Stimulated activated CD8-positive, alpha-beta memory T cell treated with anti-CD3 and anti-CD28 coated beads, Interleukin-4, amount 100 ng/mL, for 24 hours (primary cell): Measurements from ENCODE around the gene SLC1A4.
"Not testable (repeated sequence)": the region's sequence is repeated elsewhere in the genome, so short reads cannot be mapped to it uniquely, and the experiment has no call there.

Source experiments
- DNase-seq: peaks from one replicate; pipeline ENCODE4 v3.0.0-alpha.2; 2020; ENCODE audit warnings: low read depth

Gene SLC1A4

DNA sequence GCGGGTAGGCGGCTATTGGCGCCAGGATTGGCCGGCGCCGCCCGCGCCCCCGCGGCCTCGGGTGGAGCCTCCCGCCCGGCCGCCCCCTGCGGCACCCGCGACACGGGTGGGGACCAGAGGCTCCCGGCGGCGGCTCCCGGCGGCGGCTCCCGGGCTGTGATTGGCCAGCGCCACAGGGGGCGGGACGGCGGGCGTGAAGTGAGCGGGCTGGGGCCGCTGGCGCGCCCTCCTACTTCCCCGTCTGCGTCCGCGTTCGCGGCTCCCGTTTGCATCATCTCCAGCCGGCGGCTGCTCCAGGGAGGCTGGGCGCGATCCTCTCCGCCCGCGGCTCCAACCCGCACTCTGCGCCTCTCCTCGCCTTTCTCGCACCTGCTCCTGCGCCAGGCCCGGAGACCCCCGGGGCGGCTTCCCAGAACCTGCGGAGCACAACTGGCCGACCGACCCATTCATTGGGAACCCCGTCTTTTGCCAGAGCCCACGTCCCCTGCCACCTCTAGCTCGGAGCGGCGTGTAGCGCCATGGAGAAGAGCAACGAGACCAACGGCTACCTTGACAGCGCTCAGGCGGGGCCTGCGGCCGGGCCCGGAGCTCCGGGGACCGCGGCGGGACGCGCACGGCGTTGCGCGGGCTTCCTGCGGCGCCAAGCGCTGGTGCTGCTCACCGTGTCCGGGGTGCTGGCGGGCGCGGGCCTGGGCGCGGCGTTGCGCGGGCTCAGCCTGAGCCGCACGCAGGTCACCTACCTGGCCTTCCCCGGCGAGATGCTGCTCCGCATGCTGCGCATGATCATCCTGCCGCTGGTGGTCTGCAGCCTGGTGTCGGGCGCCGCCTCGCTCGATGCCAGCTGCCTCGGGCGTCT lies at the start of gene SLC1A4:
TSS of gene SLC1A4 (plus strand) at position 274 of the 856 bp plus-strand sequence. CDS start at position 519, 245 bp downstream.
- peak; percentile 87 for DNase-seq

GRCh38 chr2:64941143-64941542 lies 48.1 kb upstream of the SLC1A4 start:
- no peak for DNase-seq

GRCh38 chr2:64941801-64942200 lies 47.4 kb upstream of the SLC1A4 start:
- DNase-seq: no peak

- no peak for DNase-seq
These were observed 46.5 kb upstream of the SLC1A4 start for GRCh38 chr2:64942693-64943092.

DNA sequence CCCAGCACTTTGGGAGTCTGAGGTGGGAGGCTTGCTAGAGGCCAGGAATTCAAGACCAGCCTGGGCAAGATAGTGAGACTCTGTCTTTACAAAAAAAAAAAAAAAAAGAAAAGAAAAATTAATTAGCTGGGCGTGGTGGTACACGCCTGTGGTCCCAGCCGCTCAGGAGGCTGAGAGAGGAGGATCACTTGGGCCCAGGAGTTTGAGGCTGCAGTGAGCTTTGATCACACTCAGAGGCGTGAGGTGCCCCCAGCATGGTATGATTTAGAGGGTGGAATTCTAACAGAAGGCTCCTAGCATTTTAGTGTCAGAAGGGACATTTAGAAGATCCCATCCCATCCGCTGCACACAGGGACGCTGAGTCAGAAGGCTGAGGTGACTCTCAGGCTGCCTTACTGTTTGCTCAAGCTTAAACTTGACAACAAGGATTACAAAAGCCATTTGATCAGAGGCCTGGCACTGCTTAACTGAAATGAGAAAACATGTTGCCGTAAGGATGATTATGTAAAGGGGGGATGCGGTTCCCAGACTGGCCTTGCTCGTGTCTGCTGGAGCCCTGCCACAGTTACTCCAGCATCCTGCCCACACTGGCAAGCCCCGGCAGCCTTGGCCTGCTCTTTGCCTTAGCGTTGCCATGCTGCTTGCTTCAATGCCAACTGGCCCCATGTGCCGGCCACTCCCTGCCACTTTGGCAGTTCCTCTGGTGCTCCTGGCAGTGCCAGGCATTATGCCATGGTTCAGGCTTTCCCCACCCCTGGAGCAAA lies 45.6 kb upstream of the SLC1A4 start:
- no peak for DNase-seq

GRCh38 chr2:64944484-64944883 lies 44.7 kb upstream of the SLC1A4 start:
- no peak for DNase-seq

- peak; percentile 28 for DNase-seq
These were observed 43.0 kb upstream of the SLC1A4 start for GRCh38 chr2:64945973-64946768.

DNA sequence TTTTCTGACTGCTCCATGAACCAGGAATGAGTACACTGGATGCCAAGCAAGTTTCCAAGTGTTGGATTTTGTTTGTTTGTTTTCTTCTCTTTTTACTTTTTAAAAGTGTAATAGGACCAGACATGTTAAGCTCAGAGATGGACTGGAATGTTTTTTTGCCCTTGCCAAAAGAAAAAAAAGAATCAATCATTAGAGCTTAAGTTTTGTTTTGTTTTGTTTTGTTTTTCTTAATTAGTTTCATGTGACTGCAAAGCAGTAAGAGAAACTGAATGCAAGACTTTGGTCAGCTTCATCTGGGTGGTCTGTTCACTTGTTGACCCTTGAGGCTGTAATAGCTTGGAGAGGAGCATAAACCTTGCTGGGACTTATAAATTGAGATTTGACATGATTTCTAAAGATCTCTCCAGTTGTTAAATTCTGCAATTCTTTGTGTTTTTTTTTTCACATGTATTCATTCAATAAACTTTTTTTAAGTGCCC lies 42.4 kb upstream of the SLC1A4 start:
- no peak for DNase-seq

- no peak for DNase-seq
These were observed 41.3 kb upstream of the SLC1A4 start for GRCh38 chr2:64947885-64948284.

DNA sequence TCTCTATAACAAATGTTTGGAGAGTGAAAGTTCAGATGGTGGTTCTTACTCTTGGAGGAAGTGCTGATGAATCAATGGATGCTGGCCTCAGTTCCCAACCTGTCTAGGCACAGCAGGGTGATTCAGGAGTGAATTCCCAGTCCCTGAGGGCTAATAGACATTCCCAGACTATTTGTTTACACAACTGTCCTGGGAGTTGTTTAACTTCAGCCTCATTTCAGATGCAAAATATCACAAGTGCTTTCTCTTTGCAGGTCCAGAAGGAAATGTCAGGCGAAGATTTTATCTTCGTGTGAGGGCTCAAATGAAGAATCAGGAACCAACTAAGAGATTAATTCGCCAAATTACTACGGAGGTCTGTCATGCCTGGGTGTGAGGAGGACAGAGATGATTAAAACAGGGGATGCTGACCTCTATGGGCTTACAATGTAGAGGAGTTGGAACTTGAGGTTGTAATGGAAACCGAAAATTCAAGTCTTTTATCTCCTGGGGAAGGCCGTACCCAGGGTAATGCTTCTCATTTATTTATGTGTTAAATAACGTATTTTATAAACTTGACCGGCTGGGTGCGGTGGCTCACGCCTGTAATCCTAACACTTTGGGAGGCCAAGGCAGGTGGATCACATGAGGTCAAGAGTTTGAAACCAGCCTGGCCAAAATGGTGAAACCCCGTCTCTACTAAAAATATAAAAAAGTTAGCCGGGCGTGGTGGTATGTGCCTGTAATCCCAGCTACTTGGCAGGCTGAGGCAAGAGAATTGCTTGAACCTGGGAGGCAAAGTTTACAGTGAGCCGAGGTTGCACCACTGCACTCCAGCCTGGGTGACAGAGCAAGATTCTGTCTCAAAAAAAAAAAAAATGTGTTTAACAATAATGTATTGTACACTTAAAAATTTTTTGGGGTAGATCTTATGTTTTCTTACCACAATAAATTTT lies 38.7 kb upstream of the SLC1A4 start:
- DNase-seq: no peak

DNA sequence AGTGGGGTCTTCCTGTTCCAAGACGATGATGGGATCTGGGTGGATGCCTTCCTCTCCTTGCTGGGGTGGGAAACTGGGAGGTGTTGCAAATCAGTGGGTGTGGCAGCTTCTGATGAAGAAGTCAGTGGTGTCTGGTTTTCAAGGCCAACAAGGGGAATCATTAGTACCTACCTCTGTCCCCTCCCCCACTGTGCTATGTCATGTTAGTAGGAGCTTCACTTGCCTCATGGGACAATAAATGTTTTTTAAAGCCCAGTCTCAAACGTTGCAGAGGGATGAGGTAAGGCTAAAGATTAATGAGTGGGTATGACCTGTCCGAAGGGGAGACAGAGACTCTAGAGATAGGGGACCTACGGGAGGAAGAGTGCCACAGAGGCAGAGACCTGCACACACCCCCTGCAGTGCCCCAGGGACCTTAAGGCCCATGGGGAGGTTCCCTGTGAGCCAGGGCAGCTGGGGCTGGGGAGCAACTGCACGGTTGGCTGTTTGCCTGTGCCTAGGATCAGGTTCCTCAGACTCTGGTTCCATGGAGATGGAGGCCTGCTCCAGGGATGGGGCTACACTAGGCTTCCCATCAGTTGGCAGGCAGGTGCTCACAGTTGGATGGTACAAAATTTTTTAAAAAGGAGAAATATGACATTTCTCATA lies 37.8 kb upstream of the SLC1A4 start:
- DNase-seq: no peak

- no peak for DNase-seq
These were observed 37.1 kb upstream of the SLC1A4 start for GRCh38 chr2:64952096-64952495.

DNA sequence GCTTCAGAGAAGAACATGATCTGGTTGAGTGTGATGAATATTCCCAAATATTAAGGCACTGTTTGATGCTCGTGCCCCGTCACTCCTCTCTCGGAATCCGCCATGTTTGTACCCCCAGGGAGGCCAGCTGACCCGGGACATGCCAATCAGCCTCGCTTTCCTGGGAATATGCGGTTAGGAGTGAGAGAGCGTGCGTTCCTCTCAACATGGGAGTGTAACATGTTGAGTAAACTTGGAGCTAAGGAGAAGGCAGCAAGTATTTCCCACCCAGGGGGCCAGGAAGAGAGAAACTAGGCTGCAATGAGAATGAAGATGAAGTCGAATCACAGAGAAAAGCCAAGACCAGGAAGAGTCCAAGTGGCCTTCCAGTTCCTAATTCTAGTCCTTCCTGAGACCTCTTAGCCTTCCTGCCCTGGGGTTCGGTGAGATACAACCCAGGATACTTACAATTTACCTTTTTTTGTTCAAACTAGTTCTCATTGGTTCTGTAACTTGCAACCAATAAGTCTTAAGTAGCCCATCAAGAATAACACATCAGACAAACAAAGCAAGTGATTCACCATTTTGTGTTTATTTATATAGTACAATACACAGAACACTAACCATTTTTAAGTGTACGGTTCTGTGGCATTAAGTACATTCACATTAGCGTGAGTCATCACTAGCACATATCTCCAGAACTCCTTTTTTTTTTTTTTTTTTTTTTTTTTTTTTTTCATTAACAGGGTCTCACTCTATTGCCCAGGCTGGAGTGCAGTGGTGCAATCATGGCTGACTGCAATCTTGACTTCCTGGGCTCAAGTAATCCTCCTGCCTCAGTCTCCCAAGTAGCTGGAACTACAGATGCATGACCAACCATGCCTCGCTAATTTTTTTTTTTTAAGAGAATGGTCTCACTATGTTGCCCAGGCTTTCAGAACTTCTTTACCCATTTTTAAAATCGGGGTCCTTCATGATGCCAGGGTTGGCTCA lies 36.4 kb upstream of the SLC1A4 start:
- no peak for DNase-seq

DNA sequence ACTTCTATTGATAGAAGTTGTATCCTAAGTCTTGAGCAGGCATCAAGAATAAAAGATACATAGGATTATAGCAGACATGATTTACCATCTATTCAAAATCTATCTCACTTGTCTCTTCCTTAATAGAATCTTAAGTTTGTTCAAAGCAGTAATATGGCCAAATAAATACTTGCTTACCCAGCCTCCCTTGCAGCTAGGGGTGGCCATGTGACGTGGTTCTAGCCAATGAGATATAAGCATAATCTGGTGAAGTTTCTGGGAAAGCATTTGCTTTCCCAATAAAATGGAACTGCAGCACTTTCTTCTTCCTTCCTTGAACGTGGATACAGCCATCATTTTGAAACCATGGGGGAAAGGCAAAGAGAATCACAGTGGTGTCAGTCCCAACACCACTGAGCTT lies 33.7 kb upstream of the SLC1A4 start:
- no peak for DNase-seq

DNA sequence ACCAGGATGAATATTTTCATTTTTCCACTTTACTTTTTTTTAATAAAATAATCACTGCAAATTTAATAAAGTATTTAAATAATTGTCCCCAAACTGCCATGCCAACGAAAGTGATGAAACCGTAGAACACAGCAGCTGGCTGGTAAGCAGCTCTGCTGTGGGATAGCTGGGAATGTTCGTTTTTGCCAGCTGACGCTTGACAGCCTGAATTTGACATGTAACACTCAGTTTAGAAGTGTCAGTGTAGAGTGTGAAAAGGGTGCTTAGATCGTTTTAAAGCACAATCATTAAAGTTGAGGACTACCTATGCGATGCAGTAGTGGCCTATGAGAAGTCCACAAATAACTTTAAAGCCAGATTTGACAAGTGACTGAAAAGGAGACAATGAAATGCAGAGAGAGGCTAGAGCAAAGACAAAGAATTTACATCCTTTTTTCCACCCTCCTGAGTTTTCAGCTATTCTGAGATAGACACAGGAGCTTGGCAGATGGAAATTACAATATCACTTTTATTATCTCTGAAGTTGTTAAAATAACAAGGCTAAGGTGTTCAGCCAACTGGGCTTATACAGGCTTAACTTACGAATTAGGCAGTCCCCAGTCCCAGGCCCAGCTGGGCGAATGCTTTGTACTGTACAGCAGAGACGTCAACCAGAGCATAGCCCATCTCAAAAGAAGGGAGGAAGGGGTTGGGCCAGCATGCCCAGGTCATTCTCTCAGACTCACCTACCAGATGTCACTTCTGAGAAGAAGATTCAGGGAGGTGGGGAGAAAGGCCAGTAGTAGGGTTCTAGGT lies 31.9 kb upstream of the SLC1A4 start:
- DNase-seq: no peak

DNA sequence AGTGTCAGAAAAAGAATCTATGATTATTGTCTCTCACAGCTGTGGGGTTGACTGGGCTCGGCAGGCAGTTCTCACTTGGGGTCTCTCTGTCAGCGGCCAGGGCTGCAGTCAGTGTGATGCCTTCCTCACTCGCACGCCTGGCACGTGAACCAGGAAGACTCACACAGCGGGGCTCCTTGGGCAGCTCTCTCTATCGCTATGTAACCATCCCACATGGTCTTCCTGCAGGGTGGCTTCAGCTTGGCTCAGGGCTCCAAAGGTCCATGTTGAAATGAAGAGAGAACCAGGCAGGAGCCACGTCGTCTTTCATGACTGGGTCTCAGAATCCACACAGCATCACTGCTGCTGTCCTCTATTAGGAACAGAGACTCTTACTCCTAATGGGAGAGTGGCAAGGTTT lies 30.6 kb upstream of the SLC1A4 start:
- no peak for DNase-seq

- DNase-seq: no peak
These were observed 28.4 kb upstream of the SLC1A4 start for GRCh38 chr2:64960819-64961218.

GRCh38 chr2:64963138-64963537 lies 26.1 kb upstream of the SLC1A4 start:
- not testable (repeated sequence) for DNase-seq

DNA sequence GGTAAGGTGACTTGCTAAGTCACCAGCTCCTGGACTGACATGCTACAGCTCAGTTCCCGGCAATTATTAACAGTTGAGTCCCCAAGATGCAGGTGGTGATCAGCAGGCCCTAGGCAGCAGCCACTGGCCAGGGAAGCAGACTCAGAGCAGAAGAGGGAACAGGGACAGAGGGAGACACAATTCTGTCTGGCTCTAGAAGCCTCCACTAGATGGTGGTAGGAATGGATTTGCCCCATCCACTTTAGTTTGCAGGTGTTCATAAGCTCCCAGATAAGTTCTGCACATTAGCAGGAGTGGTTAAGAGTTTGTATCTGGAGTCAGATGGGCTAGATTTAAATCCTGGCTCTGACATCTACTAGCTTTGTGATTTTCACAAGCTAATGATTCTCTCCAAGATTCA lies 25.5 kb upstream of the SLC1A4 start:
- no peak for DNase-seq
